ENCODE data around the gene CYTH3. TPM values are rescaled to one million over a fixed set of nuclear protein-coding genes. Genes with fewer than 3 reads are reported as not detected.

Gene CYTH3
- total and polyA plus RNA-seq, 2 of the 13 experiments (the other 11 are each of a cell fraction or from before 2014, with no cell fraction given): 3.1 to 3.8 TPM

- TF ChIP-seq TEAD2 (CRISPR knock-in tag; IDR thresholded peaks at IDR 0.05) (no peak), EED (CRISPR knock-in tag; IDR thresholded peaks at IDR 0.05) (no peak), FOXK2 (IDR thresholded peaks at IDR 0.05) (no peak), NFRKB (IDR thresholded peaks at IDR 0.05) (no peak), NR2C2 (CRISPR knock-in tag; IDR thresholded peaks at IDR 0.05; ENCODE audit: borderline replicate concordance) (no peak), ZMYM2 (CRISPR knock-in tag; IDR thresholded peaks at IDR 0.05) (no peak), NFKBIZ (CRISPR knock-in tag; IDR thresholded peaks at IDR 0.05) (peak; percentile 35; the same call in 1 of the 2 replicates), LRRFIP1 (CRISPR knock-in tag; conservative IDR thresholded peaks at IDR 0.05) (no peak), ERF (CRISPR knock-in tag; IDR thresholded peaks at IDR 0.05) (no peak), HNRNPL (IDR thresholded peaks at IDR 0.05; ENCODE audit: low read depth, low read length) (no peak), MXD1 (CRISPR knock-in tag; IDR thresholded peaks at IDR 0.05) (no peak), FLYWCH1 (CRISPR knock-in tag; IDR thresholded peaks at IDR 0.05) (no peak), WIZ (CRISPR knock-in tag; IDR thresholded peaks at IDR 0.05) (no peak), ZBTB25 (CRISPR knock-in tag; IDR thresholded peaks at IDR 0.05) (peak; percentile 80; the same call in 1 of the 2 replicates), E2F2 (CRISPR knock-in tag; IDR thresholded peaks at IDR 0.05; ENCODE audit: borderline replicate concordance) (no peak), CERS6 (CRISPR knock-in tag; IDR thresholded peaks at IDR 0.05) (no peak), THAP11 (CRISPR knock-in tag; IDR thresholded peaks at IDR 0.05) (peak; percentile 69), ZNF512 (CRISPR knock-in tag; IDR thresholded peaks at IDR 0.05) (no peak), HCFC1 (IDR thresholded peaks at IDR 0.05; ENCODE audit: low read depth, low read length) (no peak), PCBP2 (optimal IDR thresholded peaks at IDR 0.05; ENCODE audit: low read depth, low read length, poor library complexity, severe bottlenecking) (no peak), TRIM22 (IDR thresholded peaks at IDR 0.05) (no peak), SMC3 (IDR thresholded peaks at IDR 0.05; ENCODE audit: low read length) (no peak)
These were observed 34.0 kb downstream of the CYTH3 start (continued) for GRCh38 chr7:6238309-6238925.
